HG02981 (cell line): ENCODE data around the gene FYN.
A peak's percentile ranks its signal among the peaks of the same experiment; 100 is the strongest.

Experiments used
- ATAC-seq: cut with Tn5 transposase; IDR thresholded peaks from one replicate; pipeline ENCODE4 v1.9.1; 2021; ENCODE audit warnings: mild to moderate bottlenecking, moderate library complexity; ENCODE audit not compliant: unreplicated experiment

The FYN gene

DNA sequence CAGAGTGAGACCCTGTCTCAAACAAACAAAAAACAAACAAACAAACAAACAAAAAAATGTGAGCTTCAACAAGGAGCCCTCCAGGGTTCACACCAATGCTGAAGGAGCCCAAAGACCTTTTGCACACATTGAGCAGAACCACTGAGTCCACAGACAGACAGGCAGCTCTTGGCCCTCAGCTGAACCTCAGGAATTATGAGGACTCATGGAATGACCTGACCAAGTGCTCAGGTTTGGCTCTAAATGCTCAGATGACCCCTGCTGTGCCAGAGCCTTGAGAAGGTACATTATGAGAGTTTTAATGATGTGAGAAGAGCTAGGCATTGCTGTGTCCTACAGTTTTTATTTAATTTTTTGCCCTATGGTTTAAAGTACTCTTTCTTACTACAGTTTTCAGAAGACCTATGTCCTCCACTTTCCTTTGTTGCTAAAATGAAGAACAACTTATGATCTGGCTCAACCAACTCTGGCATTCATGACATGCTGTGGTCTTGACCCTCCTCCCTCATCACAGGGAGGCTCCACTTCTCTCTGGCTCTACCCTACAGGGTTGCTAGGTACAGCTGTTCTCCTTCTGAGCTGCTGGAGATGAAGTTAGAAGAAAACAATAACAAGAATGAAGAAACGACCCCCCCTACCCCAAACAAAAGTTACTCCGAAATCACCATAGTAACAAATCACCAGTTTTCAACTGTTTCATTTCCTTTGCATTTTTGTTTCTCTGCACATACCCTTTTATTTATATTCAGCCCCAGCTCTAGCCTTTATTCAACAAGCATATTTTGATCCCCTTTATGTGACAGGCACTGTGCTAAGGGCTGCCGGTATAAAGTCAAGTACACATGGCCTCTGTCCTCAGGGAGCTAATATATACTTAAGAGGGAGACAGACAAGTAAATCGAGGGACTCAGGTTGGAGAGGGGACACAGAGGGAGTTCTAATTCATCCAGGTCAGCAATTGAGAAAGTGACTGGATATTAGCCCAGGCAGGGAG is 138.9 kb downstream of the FYN start:
- no peak for ATAC-seq

- no peak for ATAC-seq
These were observed 140.9 kb downstream of the FYN start for GRCh38 chr6:111732390-111732789.

- ATAC-seq, result no peak
These were observed 141.6 kb downstream of the FYN start for GRCh38 chr6:111731456-111732195.

DNA sequence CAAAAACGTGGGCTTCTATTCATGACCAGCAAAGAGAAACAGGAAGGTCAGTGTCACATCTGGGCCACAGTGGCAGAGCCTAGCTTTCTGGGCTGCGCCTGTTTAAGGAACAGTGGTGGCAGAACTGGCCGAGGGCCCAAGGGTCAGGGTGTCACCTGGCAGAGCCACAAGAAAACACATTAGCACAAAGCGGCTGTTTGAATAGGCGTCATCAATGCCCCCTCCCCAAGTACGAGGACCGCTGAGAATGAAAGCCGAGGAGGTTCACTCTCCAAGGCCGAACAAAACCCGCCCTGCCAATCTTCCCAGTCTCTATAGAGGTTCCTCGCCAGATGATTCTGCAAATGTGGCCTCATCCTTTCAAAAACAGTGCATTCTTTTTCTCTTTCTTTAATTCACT is 142.4 kb downstream of the FYN start:
- no peak for ATAC-seq

DNA sequence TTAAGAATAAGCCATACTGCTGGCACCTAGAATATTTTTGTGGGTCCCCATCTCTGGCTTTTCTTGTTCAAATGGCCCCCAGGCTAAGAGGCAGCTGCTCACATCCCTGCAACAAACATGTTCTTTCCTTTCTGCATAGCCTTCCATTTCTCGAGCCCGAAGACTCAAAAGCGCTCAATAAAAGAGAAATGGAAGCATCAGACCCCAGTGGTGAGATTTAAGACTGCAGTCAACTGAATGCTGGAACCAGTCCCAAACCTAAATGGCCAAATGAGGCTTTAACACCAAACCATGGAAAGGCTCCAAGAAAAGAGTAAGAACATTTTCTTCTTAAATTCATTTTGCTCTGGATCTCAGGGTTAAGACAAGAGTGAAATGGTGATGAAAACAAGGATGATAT is 145.4 kb downstream of the FYN start:
- no peak for ATAC-seq

- ATAC-seq, result no peak
These were observed 146.2 kb downstream of the FYN start for GRCh38 chr6:111727041-111727440.

DNA sequence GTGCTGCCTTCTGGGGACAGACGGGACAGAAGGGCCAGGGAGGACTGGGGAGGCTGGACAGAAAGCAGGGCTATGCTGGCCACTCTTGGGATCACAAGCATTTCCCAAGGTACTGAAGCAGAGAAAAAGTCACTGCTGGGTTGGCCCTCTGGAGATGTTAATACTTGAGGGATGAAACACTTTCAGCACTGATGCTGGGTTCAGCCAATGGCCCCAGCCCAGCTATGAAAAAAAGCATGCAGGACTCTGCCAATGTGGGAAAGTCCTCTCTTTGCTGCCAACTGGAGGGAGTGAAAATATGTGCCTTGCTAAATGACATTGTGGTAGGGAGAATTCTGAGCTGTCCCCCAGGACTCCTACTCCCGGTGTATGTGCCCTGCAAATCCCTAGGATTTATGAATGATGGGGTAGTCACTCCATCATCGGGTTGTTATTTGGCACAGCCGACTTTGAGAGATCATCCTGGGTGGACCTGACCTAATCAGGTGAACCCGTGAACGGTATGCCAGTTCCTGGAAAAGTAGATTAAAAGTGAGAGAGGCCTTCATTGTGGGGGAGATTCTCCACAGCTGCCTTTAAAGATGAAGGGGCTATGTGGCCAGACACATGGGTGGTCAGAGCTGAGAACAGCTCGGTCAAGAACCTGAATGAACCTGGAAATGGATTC is 147.7 kb downstream of the FYN start:
- ATAC-seq, result no peak

DNA sequence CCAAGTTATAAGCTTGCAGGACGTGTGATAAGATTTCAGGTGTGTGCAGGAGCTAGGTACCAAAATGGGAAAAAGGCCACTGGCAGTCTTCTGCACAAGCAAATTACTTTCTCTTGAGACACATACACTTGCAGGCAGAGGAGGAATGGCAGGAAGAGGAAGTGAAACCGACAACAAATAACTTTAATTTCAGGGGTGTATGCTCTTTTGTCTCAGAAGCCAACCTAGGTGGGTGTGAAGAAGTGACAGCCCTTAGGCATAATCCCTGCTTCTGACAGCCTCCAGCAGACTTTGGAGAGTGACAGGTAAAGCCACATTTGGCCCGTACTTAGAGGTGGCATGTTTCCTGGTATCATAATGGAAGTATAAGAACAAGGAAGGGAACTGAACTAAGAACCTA is 148.7 kb downstream of the FYN start:
- peak; percentile 98 for ATAC-seq

GRCh38 chr6:111724039-111724438 is 149.2 kb downstream of the FYN start:
- peak; percentile 11 for ATAC-seq

DNA sequence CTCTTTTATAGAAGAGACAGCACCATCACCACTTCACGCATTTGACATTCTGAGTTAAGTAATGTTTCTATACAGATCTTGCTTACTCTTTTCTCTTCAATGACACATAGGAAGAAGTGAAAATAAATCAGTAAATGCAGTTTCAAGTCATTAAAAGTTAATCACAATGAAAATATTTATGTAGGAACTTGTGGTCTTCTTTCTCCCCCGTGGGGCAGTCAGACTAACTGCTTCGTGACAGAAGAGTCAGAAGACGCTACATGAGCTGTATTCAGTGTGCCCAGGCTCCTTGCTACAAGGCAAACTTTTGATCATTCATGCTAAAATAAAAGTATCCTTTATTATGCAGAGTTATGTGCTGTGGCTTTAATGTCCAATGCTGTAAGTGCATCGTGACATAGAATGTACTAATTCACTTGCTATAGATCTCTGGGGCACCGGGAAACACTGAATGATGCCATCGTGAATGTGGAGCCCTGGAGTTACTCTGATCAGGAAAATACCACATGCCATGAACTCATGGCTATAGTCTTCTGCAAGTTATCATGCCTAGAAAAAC is 149.8 kb downstream of the FYN start:
- no peak for ATAC-seq

DNA sequence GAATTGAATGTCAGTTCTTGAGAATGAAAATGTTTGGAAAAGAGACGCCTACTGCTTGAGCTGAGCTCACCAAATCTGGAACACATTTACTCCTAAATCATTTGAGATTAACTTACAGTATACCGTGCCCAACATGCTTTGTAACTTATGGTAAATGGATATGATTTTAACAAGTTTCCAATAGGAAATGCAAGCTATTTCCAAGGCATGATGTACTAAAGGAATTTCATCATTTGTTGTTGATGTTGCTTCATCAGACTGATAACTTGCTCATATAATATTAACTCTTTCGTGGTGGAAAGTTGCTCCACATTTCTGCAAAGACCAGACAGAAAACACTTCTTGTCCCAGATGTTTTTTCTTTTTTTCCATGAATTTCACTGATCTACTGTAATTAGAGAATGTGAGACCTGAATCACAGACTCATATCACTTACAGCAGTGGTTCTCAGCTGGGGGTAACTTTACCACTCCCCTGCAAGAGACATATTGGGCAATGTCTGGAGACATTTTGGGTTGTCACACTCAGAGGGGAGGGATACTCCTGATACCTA is 151.0 kb downstream of the FYN start:
- no peak for ATAC-seq

GRCh38 chr6:111721753-111722154 is 151.5 kb downstream of the FYN start:
- ATAC-seq, result no peak

- no peak for ATAC-seq
These were observed 152.2 kb downstream of the FYN start for GRCh38 chr6:111720931-111721496.

- ATAC-seq, result no peak
These were observed 154.3 kb downstream of the FYN start for GRCh38 chr6:111718990-111719389.

- ATAC-seq, result no peak
These were observed 154.9 kb downstream of the FYN start for GRCh38 chr6:111718326-111718725.

DNA sequence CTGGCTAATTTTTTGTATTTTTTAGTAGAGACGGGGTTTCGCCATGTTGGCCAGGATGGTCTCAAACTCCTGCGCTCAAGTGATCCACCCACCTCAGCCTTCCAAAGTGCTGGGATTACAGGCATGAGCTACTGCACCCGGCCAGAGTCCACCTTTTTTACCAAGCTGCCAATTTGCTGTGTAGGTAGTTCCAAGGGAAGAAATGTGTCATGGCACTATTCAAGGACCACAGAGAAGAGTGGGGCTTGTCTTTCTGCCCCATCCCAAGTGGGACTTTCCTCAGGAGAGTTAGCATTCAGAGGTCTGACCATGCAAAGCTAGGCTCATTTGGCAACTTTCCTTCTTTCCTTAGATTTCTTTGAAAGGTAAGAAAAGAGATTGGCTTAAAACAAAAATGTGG is 155.6 kb downstream of the FYN start:
- no peak for ATAC-seq

DNA sequence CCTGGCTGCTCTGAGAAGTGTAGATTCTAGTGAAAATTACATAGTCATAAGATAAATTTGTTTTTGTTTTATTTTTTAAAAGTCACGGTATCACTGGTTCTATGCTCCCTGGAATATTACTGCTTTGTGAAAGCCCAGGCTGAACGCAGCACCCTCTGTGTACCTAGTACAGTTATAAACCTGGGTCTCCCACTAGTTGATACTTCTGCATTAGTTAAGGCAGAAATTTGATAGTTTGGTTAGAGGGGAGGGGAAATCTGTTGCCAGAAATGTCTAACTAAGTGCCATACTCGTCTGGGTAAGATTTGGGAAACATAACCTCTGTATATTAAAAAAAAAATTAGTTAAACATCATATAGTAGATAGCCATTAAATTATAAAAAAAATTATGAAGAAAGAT is 156.9 kb downstream of the FYN start:
- ATAC-seq, result no peak

DNA sequence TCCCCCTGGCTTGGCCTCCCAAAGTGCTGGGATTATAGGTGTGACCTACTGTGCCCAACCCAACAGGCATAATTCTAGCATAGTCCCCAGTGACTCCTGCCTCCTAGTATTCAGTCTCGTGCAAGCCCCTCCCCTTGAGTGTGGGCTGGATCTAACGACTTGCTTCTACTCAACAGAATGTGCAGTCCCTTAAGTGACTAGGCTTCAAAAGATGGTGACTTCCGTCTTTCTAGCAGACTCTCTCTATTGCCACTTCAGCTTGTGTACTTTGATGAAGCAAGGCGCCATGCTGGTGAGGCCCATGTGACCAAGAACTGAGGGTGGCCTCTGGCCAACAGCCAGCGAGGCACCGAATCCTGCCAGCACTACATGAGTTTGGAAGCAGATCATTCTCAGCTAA is 157.9 kb downstream of the FYN start:
- no peak for ATAC-seq

DNA sequence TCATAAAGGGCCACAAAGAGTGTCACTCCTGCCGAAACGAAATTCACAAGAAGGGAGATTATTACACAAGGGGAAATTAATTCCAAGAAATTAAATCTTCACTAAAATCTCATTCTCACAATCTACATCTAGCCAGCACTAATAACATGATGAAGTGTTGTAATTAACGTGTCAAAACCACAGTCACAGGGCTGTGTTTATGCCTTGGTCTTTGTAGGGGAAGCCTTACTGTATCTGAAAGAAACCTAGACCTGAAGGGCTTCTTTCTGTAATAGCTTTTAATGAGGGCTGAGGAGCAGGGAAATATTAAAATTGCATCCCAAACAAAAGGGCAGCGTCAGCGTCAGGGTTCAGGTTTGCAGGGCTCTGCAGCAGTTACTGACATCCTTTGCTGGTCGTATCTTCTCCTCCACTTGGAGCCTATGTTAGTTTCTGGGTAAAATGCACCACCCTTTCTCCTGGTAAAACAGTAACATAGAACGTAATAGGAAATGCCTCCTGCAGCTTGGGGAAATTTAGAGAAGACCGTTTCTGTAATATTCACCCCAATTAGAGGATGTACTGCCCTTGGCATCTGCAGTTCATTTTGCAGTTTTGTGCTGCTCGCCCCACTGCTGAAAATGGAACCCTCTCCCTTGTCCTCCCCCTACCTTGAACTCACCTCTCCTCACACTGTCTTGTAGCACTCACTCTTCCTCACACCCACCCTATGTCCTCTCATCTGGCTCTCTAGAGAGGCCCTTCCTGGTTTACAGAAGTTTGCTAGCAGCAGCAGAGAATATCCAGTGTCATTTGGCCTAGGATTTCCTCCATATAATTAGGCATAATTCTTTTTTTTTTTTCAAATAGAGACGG is 158.6 kb downstream of the FYN start:
- no peak for ATAC-seq

DNA sequence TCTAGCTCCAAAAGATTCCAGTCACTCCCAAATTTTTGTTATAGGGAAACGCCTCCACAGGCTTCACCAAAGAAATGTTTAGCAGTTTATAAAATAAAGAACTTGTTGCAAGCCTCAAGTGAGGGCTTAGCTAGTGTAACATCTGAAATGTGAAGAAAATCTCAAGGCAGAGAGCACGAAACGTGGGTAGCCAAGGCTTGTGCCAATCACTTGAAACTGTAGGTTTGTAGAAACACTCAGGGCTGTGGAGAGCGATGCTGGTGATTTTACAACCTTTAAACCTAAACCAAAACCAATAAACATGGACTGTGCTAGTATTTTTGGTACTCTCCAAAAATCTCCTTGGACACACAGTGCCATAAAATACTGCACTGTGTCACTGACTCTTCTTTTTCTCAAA is 159.4 kb downstream of the FYN start:
- ATAC-seq, result no peak
